Measurements from ENCODE around the gene FMN1. TPM values are rescaled to one million over a fixed set of nuclear protein-coding genes. Genes with fewer than 3 reads are reported as not detected.

FMN1 gene
- polyA plus RNA-seq, 3 donors = 0.55 to 1.1 (median 1.0) TPM

DNA sequence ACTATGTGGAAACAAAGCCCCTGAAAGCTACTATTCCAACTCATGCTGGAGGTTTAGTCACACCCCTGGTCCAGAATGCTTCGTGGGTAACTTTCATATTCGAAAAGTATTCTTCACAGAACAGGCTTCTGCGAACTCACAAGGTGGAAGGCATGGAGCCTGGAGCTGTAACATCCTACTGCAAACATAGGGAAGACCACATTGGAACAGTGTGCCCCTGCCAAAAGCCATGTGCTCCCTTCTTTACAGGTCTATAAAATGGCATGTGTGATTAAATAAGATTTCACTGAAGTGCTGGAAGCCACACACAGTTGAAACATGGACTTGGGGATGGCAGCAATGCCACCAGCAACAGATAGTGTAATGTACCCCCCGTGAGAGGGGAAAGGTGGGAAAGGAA lies 370.8 kb downstream of the FMN1 start:
- WGBS, 3 donors = 85 to 93% (median 88%) methylated on average over 4 of the region's 4 CpGs
- no peak overlapping the region for H3K27ac ChIP-seq (ENCODE audit: low read depth, low read length)

GRCh38 chr15:32822739-32823138 lies 371.8 kb downstream of the FMN1 start:
- 77 to 88% (median 87%) methylated on average over 3 of the region's 3 CpGs for WGBS, 3 donors
- no peak overlapping the region for H3K27ac ChIP-seq (ENCODE audit: low read depth, low read length)

DNA sequence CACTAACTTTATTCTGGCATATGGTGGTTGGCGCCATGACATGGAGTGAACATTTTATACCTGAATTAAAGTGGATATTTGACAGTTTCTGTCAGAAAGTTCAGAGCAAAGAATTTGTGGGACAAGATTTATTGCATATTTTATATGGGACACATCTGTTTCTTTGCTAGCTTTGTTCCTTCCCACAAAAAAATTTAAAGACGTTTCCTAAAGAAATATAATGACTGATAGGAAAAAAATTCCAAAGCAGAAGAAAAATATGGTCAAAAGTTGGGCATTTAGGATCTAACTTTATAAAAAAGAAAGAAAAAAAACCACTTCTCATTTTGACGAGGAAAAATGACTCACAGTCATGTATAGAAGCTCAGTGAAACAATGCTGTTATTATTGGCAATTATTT lies 375.1 kb downstream of the FMN1 start:
- H3K27ac ChIP-seq (ENCODE audit: low read depth, low read length) = no peak overlapping the region
- 64 to 83% (median 72%) methylated on average over 3 of the region's 3 CpGs for WGBS, 3 donors

DNA sequence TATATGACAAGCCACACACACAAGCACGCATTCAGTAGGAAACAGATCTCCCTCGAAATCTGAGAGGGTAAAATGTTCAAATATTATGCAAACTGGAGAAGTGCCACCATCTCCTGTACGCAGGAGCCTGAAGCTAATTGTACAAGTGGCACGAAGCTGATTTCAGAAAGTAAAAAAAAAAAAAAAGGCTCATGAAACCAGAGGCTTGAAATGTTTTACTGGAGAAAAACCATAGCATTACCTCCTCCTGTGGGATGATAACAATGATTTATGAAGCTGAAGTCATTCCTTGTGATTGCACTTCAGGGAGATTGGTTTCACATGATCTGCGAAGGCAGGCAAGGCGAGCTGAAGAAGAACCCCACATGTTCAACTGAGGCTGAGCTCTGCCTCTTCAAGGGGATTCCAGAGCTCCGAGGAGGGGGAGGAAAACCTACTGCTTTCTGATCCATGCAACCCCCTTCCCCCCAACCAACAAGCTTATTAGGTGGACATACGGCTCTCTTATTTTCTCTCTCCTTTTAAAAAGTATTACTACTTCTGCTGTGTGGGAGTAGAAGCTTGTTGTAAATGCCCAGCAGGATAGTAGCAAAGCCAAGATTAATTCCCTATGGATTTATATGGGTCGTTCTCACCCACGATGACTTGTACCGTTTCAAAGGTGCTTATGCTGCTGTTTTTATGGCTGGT lies 375.6 kb downstream of the FMN1 start:
- WGBS, 3 donors = 40 to 58% (median 42%) methylated on average over 11 of the region's 11 CpGs
- H3K27ac ChIP-seq (ENCODE audit: low read depth, low read length) = no peak overlapping the region

- no peak overlapping the region for H3K27ac ChIP-seq (ENCODE audit: low read depth, low read length)
These were observed 376.9 kb downstream of the FMN1 start for GRCh38 chr15:32817577-32817976.

GRCh38 chr15:32807331-32807730 lies 387.2 kb downstream of the FMN1 start:
- no peak overlapping the region for H3K27ac ChIP-seq (ENCODE audit: low read depth, low read length)
- WGBS, 3 donors = 66 to 77% (median 69%) methylated on average over 1 of the region's 1 CpG

GRCh38 chr15:32803631-32804030 lies 390.9 kb downstream of the FMN1 start:
- 92 to 96% (median 95%) methylated on average over 3 of the region's 3 CpGs for WGBS, 3 donors
- H3K27ac ChIP-seq (ENCODE audit: low read depth, low read length) = no peak overlapping the region

- 37 to 77% (median 39%) methylated on average over 10 of the region's 10 CpGs for WGBS, 3 donors
These were observed 392.1 kb downstream of the FMN1 start for GRCh38 chr15:32802286-32802936.

GRCh38 chr15:32799936-32800535 lies 394.5 kb downstream of the FMN1 start:
- H3K27ac ChIP-seq (ENCODE audit: low read depth, low read length) = no peak overlapping the region
- WGBS, 3 donors = 84 to 93% (median 89%) methylated on average over 6 of the region's 6 CpGs

More at GRCh38 chr15:32802286-32802936, 392.1 kb downstream of the FMN1 start:
- no peak overlapping the region for H3K27ac ChIP-seq (ENCODE audit: low read depth, low read length)

- 54 to 85% (median 79%) methylated on average over 3 of the region's 3 CpGs for WGBS, 3 donors
These were observed 397.7 kb downstream of the FMN1 start for GRCh38 chr15:32796856-32797255.

DNA sequence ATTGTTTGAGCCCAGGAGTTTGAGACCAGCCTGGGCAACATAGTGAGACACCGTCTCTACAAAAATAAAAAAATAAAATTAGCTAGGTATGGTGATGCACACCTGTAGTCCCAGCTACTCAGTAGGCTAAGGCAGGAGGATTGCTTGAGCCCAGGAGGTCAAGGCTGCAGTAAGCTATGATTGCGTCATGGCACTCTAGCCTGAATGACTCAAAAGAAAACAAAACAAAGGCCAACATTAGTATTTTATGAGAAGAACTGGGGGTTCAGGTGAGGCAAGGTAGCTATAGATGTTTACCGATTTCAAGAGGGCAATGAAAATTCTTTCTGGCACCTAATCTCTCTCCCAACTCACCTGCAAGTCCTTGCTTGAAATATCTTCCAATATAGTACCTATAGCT lies 399.5 kb downstream of the FMN1 start:
- WGBS, 3 donors = 62 to 76% (median 64%) methylated on average over 3 of the region's 3 CpGs
- H3K27ac ChIP-seq (ENCODE audit: low read depth, low read length) = no peak overlapping the region

More at GRCh38 chr15:32796856-32797255, 397.7 kb downstream of the FMN1 start:
- no peak overlapping the region for H3K27ac ChIP-seq (ENCODE audit: low read depth, low read length)

- WGBS, 3 donors = 19 to 95% (median 33%) methylated on average over 2 of the region's 2 CpGs
- H3K27ac ChIP-seq (ENCODE audit: low read depth, low read length) = no peak overlapping the region
These were observed 402.1 kb downstream of the FMN1 start for GRCh38 chr15:32792436-32792835.

DNA sequence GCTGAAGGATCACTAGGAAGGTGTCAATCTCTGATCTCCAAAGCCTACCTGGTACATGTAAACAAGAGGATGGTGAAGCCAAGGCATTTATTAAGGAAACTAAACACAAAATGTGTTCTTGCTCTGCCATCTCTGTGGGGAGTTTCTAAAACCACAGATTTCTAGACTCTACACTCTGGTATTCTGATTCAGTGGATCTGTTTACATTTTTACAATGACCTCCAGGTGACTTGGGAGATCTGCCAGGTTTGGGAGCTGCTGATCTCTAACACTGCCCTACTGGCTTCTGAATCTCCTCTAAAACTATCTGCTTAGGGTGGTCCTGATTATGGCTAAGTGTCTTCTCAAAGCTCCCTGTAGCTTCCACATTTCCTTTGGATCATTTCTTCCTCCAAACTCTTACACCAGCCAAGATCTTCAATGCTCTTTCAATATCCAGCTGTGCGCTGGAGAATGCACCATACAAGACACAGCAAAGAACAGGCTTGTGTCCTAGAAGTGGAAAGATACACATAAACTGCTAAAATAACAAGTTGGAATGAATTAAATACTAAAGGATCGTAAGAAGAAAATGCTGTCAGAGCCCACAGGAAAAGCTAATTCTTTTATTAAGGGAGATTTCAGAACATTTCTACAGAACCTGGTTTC lies 404.0 kb downstream of the FMN1 start:
- 90 to 92% (median 92%) methylated on average over 2 of the region's 2 CpGs for WGBS, 3 donors
- no peak overlapping the region for H3K27ac ChIP-seq (ENCODE audit: low read depth, low read length)

GRCh38 chr15:32787949-32788348 lies 406.6 kb downstream of the FMN1 start:
- H3K27ac ChIP-seq (ENCODE audit: low read depth, low read length) = no peak overlapping the region
- WGBS, 3 donors = 58 to 87% (median 79%) methylated on average over 5 of the region's 5 CpGs

DNA sequence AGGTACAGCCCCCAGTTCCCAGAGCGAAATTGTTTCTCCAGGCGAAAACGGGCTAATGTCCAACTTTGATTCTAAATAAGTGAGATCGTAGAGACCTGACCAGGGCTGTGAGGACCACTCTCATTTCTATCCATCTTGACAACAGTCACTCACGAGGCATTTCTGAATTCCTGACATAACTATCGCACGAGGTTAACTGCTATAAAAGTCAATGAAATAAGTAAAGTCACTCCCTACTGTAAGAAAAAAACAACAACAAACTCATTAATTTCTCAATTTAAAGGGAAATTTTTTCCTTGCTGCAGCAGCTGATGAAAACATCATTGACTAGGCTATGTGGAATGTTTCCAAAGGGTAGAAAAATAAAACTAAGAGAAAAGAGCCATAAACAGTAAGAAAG lies 407.6 kb downstream of the FMN1 start:
- 87 to 92% (median 90%) methylated on average over 7 of the region's 7 CpGs for WGBS, 3 donors
- H3K27ac ChIP-seq (ENCODE audit: low read depth, low read length) = no peak overlapping the region

DNA sequence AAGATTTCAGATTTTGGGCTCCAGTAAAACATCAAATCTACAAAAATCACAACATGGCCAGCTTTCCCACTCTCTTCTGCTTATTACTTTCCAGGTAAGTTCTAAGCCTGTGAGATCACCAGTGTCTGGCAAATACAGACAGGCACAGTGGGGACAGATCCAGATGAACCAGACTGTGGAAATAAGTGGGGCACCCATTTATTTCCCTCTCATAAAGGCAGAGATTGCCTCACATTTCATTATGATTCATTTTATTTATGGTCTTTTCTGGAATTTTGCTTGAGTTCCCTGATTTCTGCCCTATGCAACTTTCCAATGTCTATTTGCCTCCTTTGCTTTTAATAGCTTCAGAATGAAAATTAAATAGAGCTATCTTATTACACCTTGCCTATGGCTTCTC lies 409.9 kb downstream of the FMN1 start:
- H3K27ac ChIP-seq (ENCODE audit: low read depth, low read length) = no peak overlapping the region

DNA sequence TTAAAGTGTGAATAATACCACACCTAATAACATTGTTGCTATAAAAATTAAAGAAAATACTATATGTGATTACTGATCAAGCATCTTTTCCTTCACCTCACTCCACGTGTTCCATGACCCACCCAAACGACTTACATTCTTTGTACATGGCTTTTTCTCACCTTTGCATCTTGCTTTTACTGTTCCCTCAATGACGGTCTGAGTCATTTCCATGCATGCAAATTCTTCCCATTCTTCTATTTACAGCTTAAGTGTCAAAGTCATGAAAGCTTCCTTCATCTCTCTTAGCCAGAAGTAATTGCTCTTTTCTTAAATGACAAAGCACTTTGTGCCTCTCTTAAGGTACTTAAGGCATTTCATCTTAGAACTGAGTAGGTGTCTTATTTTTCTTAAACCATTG lies 412.7 kb downstream of the FMN1 start:
- WGBS, 3 donors = 78 to 79% (median 78%) methylated on average over 3 of the region's 3 CpGs
- no peak overlapping the region for H3K27ac ChIP-seq (ENCODE audit: low read depth, low read length)

DNA sequence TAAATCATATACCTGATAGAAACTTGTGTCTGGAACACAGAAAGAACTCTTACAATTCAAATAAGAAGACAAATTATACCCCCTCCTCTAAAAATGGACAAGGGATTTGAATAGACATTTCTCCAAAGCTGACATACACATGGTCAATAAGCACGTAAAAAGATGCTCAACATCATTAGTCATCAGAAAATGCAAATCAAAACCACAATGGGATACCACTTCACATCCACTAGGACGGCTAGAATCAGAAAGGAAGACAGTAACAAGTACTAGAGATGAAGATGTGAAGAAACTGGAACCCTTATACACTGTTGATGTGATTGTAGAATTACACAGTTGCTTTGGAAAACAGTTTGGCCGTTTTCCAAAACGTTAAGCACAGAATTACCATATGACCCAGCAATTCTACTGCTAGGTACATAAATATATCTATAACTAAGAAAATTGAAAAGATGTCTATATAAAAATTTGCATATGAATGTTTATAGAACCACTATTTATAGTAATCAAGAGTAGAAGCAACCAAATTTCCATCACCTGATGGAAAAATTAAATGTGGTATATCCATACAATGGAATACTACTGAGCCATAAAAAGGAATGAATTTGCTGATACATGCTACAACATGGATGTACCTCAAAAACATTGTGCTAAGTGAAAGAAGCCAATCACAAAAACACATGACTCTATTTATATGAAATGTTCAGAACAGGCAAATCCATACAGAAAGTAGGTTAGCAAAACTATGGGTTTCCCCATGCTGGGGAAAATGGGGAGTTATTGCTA lies 415.9 kb downstream of the FMN1 start:
- 85 to 86% (median 86%) methylated on average over 4 of the region's 4 CpGs for WGBS, 3 donors
- no peak overlapping the region for H3K27ac ChIP-seq (ENCODE audit: low read depth, low read length)

GRCh38 chr15:32775103-32775502 lies 419.4 kb downstream of the FMN1 start:
- 56 to 89% (median 63%) methylated on average over 3 of the region's 3 CpGs for WGBS, 3 donors
- no peak overlapping the region for H3K27ac ChIP-seq (ENCODE audit: low read depth, low read length)

Measured in adipose tissue (tissue), 3 donors.